HepG2 (cell line): Measurements from ENCODE around the gene SGMS1. TPM values are rescaled to one million over a fixed set of nuclear protein-coding genes. Genes with fewer than 3 reads are reported as not detected.

Source experiments
- ATRX ChIP-seq: sonication (generic); formaldehyde crosslinking; IDR thresholded peaks from 2 replicates; pipeline ENCODE4 v1.4.0; 2020; ENCODE audit warnings: missing genetic modification reagents, borderline replicate concordance
- FOXA3 ChIP-seq: IDR thresholded peaks from 2 replicates; pipeline ENCODE4 v1.6.1; 2016; ENCODE audit warnings: missing genetic modification reagents, missing compliant biosample characterization
- KMT2A ChIP-seq: sonication (generic); formaldehyde crosslinking; IDR thresholded peaks from 2 replicates; pipeline ENCODE4 v1.4.0; 2020; ENCODE audit warnings: missing genetic modification reagents
- MAZ ChIP-seq, 2 experiments: sonication (generic) in 1 of 2; formaldehyde crosslinking in 1 of 2; IDR thresholded peaks; 2 replicates each; pipeline versions ENCODE4 v1.5.0 to v1.6.1; 2012 to 2020; ENCODE audit warnings: low read depth in 2 of 2, mild to moderate bottlenecking in 2 of 2, borderline replicate concordance in 1 of 2, improper control_type of control experiment in 1 of 2, low read length in 1 of 2, missing genetic modification reagents in 1 of 2, moderate library complexity in 1 of 2
- MTA1 ChIP-seq: sonication (generic); formaldehyde crosslinking; IDR thresholded peaks from 2 replicates; pipeline ENCODE4 v1.4.0; 2020; ENCODE audit warnings: missing genetic modification reagents, mild to moderate bottlenecking, borderline replicate concordance
- SALL1 ChIP-seq: sonication (generic); formaldehyde crosslinking; IDR thresholded peaks from 2 replicates; pipeline ENCODE4 v1.8.0; 2022; ENCODE audit warnings: mild to moderate bottlenecking, missing genetic modification reagents
- SCMH1 ChIP-seq: sonication (generic); formaldehyde crosslinking; IDR thresholded peaks from 2 replicates; pipeline ENCODE4 v1.9.0; 2021; ENCODE audit warnings: missing genetic modification reagents, mild to moderate bottlenecking, borderline replicate concordance
- SMYD3 ChIP-seq: sonication (generic); formaldehyde crosslinking; IDR thresholded peaks from 2 replicates; pipeline ENCODE4 v1.8.1; 2023; ENCODE audit warnings: mild to moderate bottlenecking, missing genetic modification reagents
- TCF12 ChIP-seq, 2 experiments: fragments of 450-650 bp in 1 of 2; sonication (generic) in 1 of 2; formaldehyde crosslinking in 1 of 2; IDR thresholded peaks; 2 replicates each; pipeline versions ENCODE4 v1.6.1 to v1.8.0; 2017 to 2022; ENCODE audit warnings: antibody characterized with exemption in 1 of 2, mild to moderate bottlenecking in 1 of 2, missing genetic modification reagents in 1 of 2, moderate library complexity in 1 of 2
- ZNF124 ChIP-seq: sonication (generic); formaldehyde crosslinking; IDR thresholded peaks from 2 replicates; pipeline ENCODE4 v1.4.0; 2020; ENCODE audit warnings: missing genetic modification reagents
- ZNF256 ChIP-seq: sonication (generic); formaldehyde crosslinking; conservative IDR thresholded peaks from 2 replicates; pipeline ENCODE4 v1.4.0; 2020; ENCODE audit warnings: missing genetic modification reagents
- ZNF343 ChIP-seq: sonication (generic); formaldehyde crosslinking; IDR thresholded peaks from 2 replicates; pipeline ENCODE4 v1.4.0; 2020; ENCODE audit warnings: mild to moderate bottlenecking, missing genetic modification reagents
- ZNF484 ChIP-seq: sonication (generic); formaldehyde crosslinking; IDR thresholded peaks from 2 replicates; pipeline ENCODE4 v1.5.1; 2020; ENCODE audit warnings: mild to moderate bottlenecking, low read depth, missing genetic modification reagents, borderline replicate concordance
- ZSCAN12 ChIP-seq: sonication (generic); formaldehyde crosslinking; IDR thresholded peaks from 2 replicates; pipeline ENCODE4 v1.9.0; 2021; ENCODE audit warnings: mild to moderate bottlenecking, missing genetic modification reagents
- ZSCAN21 ChIP-seq: sonication (generic); formaldehyde crosslinking; IDR thresholded peaks from 2 replicates; pipeline ENCODE4 v1.8.0; 2022; ENCODE audit warnings: mild to moderate bottlenecking, missing genetic modification reagents, moderate library complexity, borderline replicate concordance
- polyA plus RNA-seq, 8 experiments: library from polyadenylated mRNA; depleted of rRNA in 3 of 8; stranded (reverse) in 7 of 8; unstranded in 1 of 8; fragments of >200 nt; fragmentation: Illumina TruSeq in 4 of 8; extraction: Trizol in 4 of 8; gene quantifications; 2 replicates each; pipeline versions ENCODE4 v1.2.1 to v1.2.3, GENCODE V29; 2011 to 2016; ENCODE audit warnings: low read depth in 4 of 8, missing spikeins in 1 of 8, mixed read lengths in 1 of 8; ENCODE audit not compliant: insufficient read depth in 1 of 8
- total RNA-seq, 5 experiments: library from RNA; depleted of rRNA; stranded (reverse); fragments of >200 nt; fragmentation: Illumina TruSeq; extraction: Trizol; gene quantifications; 2 replicates each; pipeline ENCODE4 v1.2.3, GENCODE V29; 2016; ENCODE audit warnings: low read depth in 1 of 5
- TF ChIP-seq, protein P1 (sequence below): sonication (generic); formaldehyde crosslinking; IDR thresholded peaks from 2 replicates; pipeline ENCODE4 v1.5.1; 2020; ENCODE audit warnings: missing genetic modification reagents, mild to moderate bottlenecking, borderline replicate concordance
- TF ChIP-seq, protein P2 (sequence below): sonication (generic); formaldehyde crosslinking; IDR thresholded peaks from 2 replicates; pipeline ENCODE4 v1.8.1; 2023; ENCODE audit warnings: mild to moderate bottlenecking, moderate library complexity, missing genetic modification reagents
- TF ChIP-seq, protein P3 (sequence below): sonication (generic); formaldehyde crosslinking; conservative IDR thresholded peaks from 2 replicates; pipeline ENCODE4 v1.4.0; 2020; ENCODE audit warnings: missing genetic modification reagents
- TF ChIP-seq, protein P4 (sequence below): sonication (generic); formaldehyde crosslinking; IDR thresholded peaks from 2 replicates; pipeline ENCODE4 v1.4.0; 2020; ENCODE audit warnings: missing genetic modification reagents, low read depth, mild to moderate bottlenecking, borderline replicate concordance
- TF ChIP-seq, protein P5 (sequence below): sonication (generic); formaldehyde crosslinking; IDR thresholded peaks from 2 replicates; pipeline ENCODE4 v1.9.0; 2021; ENCODE audit warnings: missing genetic modification reagents, mild to moderate bottlenecking, borderline replicate concordance

The SGMS1 gene
- total and polyA plus RNA-seq, 2 of the 13 experiments (the other 11 are each of a cell fraction or from before 2014, with no cell fraction given): 6.5 to 15.1 TPM

DNA sequence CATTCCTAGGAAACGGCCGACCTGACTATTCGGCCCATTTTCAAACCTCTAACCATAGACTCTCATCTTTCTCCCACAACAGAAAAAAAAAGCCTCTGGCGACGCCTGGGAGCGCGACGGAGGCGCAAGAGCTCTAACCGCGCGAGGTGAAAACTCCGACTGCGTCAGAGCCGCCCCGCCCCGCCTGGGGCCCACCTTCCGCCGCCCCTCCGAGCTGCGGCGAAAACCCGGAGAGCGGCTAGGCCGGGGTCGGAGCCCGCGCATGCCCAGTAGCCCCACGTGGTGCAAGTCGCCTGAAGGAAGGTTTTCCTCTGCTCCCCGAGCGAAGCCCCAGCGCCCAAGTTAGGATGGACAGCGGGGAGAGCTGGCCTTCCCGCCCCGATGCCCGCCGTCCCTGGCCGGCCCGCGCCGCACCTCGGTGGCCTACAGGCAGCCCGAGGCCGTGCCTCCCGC is 683 bp upstream of the SGMS1 start (continued):
- TF ChIP-seq, protein P1, sequence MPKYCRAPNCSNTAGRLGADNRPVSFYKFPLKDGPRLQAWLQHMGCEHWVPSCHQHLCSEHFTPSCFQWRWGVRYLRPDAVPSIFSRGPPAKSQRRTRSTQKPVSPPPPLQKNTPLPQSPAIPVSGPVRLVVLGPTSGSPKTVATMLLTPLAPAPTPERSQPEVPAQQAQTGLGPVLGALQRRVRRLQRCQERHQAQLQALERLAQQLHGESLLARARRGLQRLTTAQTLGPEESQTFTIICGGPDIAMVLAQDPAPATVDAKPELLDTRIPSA: no peak
- TF ChIP-seq, protein P2, sequence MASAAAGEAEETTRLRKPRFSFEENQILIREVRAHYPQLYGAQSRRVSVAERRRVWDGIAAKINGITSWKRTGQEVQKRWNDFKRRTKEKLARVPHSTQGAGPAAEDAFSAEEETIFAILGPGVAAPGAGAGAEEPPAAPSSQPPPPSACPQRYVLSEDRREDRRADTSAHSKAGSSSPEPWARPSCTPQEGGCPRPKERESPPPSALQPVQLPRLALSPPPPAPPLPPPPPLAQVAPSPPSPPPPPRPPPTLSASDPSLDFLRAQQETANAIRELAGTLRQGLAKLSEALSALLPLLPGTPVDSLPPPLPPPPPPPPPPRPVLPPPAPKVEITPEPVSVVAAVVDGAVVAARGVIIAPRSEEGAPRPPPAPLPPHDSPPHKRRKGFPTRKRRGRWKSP (CRISPR knock-in tag): peak; percentile 85
- peak; percentile 83; the same call in 1 of the 2 replicates for TF ChIP-seq MAZ (IDR thresholded peaks at IDR 0.05; ENCODE audit: borderline replicate concordance, low read depth, low read length)
- TF ChIP-seq MAZ (CRISPR knock-in tag; IDR thresholded peaks at IDR 0.05; ENCODE audit: low read depth): no peak; the same call in 1 of the 2 replicates
- TF ChIP-seq, protein P3, sequence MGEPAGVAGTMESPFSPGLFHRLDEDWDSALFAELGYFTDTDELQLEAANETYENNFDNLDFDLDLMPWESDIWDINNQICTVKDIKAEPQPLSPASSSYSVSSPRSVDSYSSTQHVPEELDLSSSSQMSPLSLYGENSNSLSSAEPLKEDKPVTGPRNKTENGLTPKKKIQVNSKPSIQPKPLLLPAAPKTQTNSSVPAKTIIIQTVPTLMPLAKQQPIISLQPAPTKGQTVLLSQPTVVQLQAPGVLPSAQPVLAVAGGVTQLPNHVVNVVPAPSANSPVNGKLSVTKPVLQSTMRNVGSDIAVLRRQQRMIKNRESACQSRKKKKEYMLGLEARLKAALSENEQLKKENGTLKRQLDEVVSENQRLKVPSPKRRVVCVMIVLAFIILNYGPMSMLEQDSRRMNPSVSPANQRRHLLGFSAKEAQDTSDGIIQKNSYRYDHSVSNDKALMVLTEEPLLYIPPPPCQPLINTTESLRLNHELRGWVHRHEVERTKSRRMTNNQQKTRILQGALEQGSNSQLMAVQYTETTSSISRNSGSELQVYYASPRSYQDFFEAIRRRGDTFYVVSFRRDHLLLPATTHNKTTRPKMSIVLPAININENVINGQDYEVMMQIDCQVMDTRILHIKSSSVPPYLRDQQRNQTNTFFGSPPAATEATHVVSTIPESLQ: no peak
- 0 out of 2 replicates have a peak, but pooled peaks have one; percentile 23 for TF ChIP-seq ZNF484 (CRISPR knock-in tag)
- no peak; the same call in 1 of the 2 replicates for TF ChIP-seq ZSCAN21 (CRISPR knock-in tag)
- TF ChIP-seq TCF12 (IDR thresholded peaks at IDR 0.05): no peak
- 0 out of 2 replicates have a peak, but pooled peaks have one; percentile 62 for TF ChIP-seq TCF12 (CRISPR knock-in tag; IDR thresholded peaks at IDR 0.05)
- TF ChIP-seq SMYD3 (CRISPR knock-in tag): 0 out of 2 replicates have a peak, but pooled peaks have one; percentile 17
- no peak for TF ChIP-seq SCMH1 (CRISPR knock-in tag)
- TF ChIP-seq ZNF343 (CRISPR knock-in tag): no peak
- peak; percentile 23; the same call in 1 of the 2 replicates for TF ChIP-seq ZNF124
- TF ChIP-seq FOXA3 (CRISPR knock-in tag): 0 out of 2 replicates have a peak, but pooled peaks have one; percentile 16
- peak; percentile 74; the same call in 1 of the 2 replicates for TF ChIP-seq KMT2A (CRISPR knock-in tag)
- TF ChIP-seq, protein P4, sequence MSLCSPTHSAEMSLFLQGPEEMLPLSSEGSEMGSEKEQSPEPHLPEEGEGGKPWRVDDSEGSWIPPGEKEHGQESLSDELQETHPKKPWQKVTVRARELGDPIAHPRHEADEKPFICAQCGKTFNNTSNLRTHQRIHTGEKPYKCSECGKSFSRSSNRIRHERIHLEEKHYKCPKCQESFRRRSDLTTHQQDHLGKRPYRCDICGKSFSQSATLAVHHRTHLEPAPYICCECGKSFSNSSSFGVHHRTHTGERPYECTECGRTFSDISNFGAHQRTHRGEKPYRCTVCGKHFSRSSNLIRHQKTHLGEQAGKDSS (CRISPR knock-in tag): no peak; the same call in 1 of the 2 replicates
- no peak for TF ChIP-seq ZSCAN12 (CRISPR knock-in tag)
- TF ChIP-seq, protein P5, sequence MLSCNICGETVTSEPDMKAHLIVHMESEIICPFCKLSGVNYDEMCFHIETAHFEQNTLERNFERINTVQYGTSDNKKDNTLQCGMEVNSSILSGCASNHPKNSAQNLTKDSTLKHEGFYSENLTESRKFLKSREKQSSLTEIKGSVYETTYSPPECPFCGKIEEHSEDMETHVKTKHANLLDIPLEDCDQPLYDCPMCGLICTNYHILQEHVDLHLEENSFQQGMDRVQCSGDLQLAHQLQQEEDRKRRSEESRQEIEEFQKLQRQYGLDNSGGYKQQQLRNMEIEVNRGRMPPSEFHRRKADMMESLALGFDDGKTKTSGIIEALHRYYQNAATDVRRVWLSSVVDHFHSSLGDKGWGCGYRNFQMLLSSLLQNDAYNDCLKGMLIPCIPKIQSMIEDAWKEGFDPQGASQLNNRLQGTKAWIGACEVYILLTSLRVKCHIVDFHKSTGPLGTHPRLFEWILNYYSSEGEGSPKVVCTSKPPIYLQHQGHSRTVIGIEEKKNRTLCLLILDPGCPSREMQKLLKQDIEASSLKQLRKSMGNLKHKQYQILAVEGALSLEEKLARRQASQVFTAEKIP (CRISPR knock-in tag): no peak
- TF ChIP-seq MTA1 (CRISPR knock-in tag): no peak
- no peak for TF ChIP-seq ATRX (CRISPR knock-in tag)
- peak; percentile 69; the same call in 1 of the 2 replicates for TF ChIP-seq SALL1
- TF ChIP-seq ZNF256: no peak; the same call in 1 of the 2 replicates
